Ishikawa (cell line): ENCODE data around the gene TSPAN14.

ENCODE experiments used
- CEBPB ChIP-seq: IDR thresholded peaks from 2 replicates; pipeline ENCODE4 v1.6.1; 2012
- EGR1 ChIP-seq: IDR thresholded peaks from 2 replicates; pipeline ENCODE4 v1.6.1; 2012
- EP300 ChIP-seq: IDR thresholded peaks from 2 replicates; pipeline ENCODE4 v1.6.1; 2012; ENCODE audit warnings: borderline replicate concordance
- FOXM1 ChIP-seq: IDR thresholded peaks from 2 replicates; pipeline ENCODE4 v1.6.1; 2012; ENCODE audit warnings: low read depth, borderline replicate concordance
- MAX ChIP-seq: IDR thresholded peaks from 2 replicates; pipeline ENCODE4 v1.6.1; 2012
- NFIC ChIP-seq: IDR thresholded peaks from 2 replicates; pipeline ENCODE4 v1.6.1; 2012
- RAD21 ChIP-seq: IDR thresholded peaks from 2 replicates; pipeline ENCODE4 v1.6.1; 2012; ENCODE audit warnings: low read depth
- REST ChIP-seq: IDR thresholded peaks from 2 replicates; pipeline ENCODE4 v1.6.1; 2012; ENCODE audit warnings: low read depth, mild to moderate bottlenecking
- TAF1 ChIP-seq: IDR thresholded peaks from 2 replicates; pipeline ENCODE4 v1.6.1; 2012; ENCODE audit warnings: low read depth, mild to moderate bottlenecking
- TCF12 ChIP-seq: IDR thresholded peaks from 2 replicates; pipeline ENCODE4 v1.6.1; 2012; ENCODE audit warnings: low read depth
- TEAD4 ChIP-seq: IDR thresholded peaks from 2 replicates; pipeline ENCODE4 v1.6.1; 2012
- YY1 ChIP-seq: IDR thresholded peaks from 2 replicates; pipeline ENCODE4 v1.6.1; 2012; ENCODE audit warnings: low read depth
- ZBTB7A ChIP-seq: IDR thresholded peaks from 2 replicates; pipeline ENCODE4 v1.6.1; 2012; ENCODE audit warnings: low read depth

- no peak for TF ChIP-seq MAX
- no peak for TF ChIP-seq EP300
- no peak for TF ChIP-seq TCF12
- no peak for TF ChIP-seq ZBTB7A
- TF ChIP-seq TAF1: no peak
- TF ChIP-seq FOXM1: no peak
- TF ChIP-seq RAD21: no peak
- no peak for TF ChIP-seq CEBPB
- TF ChIP-seq EGR1: no peak
- TF ChIP-seq TEAD4: no peak
- TF ChIP-seq REST: no peak
- no peak for TF ChIP-seq YY1
- no peak for TF ChIP-seq NFIC
Observed at GRCh38 chr10:80502621-80503583, 48.8 kb downstream of the TSPAN14 start.
